A549 (cell line): ENCODE data around the gene SLC6A12. TPM values are rescaled to one million over a fixed set of nuclear protein-coding genes. Genes with fewer than 3 reads are reported as not detected.
A peak's percentile ranks its signal among the peaks of the same experiment; 100 is the strongest.

Experiments
- ATAC-seq, 2 experiments: fragments of 200-7000 bp in 1 of 2; fragments of >200 bp in 1 of 2; cut with Nextera tagmentation in 1 of 2; cut with Tn5 transposase in 1 of 2; 3 replicates each; pipeline versions ENCODE4 v1.8.0 to v1.9.1; 2018 to 2020; ENCODE audit warnings: mild to moderate bottlenecking in 1 of 2, moderate library complexity in 1 of 2
- CTCF ChIA-PET: fragments of 300-600 bp; sonication (Branson Sonifier 250); formaldehyde crosslinking; extraction: SDS; loops from one replicate; lab custom pipeline; 2021; ENCODE audit warnings: antibody characterized with exemption, inconsistent platforms; lab: Yijun Ruan, JAX
- POLR2A ChIA-PET: fragments of 350-600 bp; formaldehyde crosslinking; extraction: SDS; loops from one replicate; lab custom pipeline; 2021; ENCODE audit warnings: antibody characterized with exemption, inconsistent platforms; lab: Yijun Ruan, JAX
- DNase-seq, 2 experiments: peaks; one replicate each; pipeline versions ENCODE4 v3.0.0 to v3.0.0-alpha.2; 2011 to 2016; ENCODE audit warnings: low read depth in 1 of 2, low spot score in 1 of 2
- FAIRE-seq: peaks from 2 replicates; lab custom pipeline; 2011; peaks lifted over from hg19 to GRCh38; lab: Jason Lieb, UNC
- H3K27ac ChIP-seq, 2 experiments: fragments of >200 bp; sonication (Bioruptor Twin); formaldehyde crosslinking; 3 replicates each; pipeline ENCODE4 v1.5.1; 2016 to 2017
- H3K4me1 ChIP-seq: fragments of >200 bp; sonication (Bioruptor Twin); formaldehyde crosslinking; 3 replicates; pipeline ENCODE4 v1.6.1; 2016
- H3K4me2 ChIP-seq: fragments of >200 bp; sonication (Bioruptor Twin); formaldehyde crosslinking; 3 replicates; pipeline ENCODE4 v1.6.1; 2016
- H3K4me3 ChIP-seq: fragments of >200 bp; sonication (Bioruptor Twin); formaldehyde crosslinking; 3 replicates; pipeline ENCODE4 v1.5.1; 2016
- H3K9me3 ChIP-seq: fragments of >200 bp; sonication (Bioruptor Twin); formaldehyde crosslinking; 3 replicates; pipeline ENCODE4 v1.6.1; 2016
- CBX8 ChIP-seq: fragments of 200-600 bp; sonication (generic); IDR thresholded peaks from 2 replicates; pipeline ENCODE4 v1.6.1; 2016
- CEBPB ChIP-seq, 2 experiments: fragments of >200 bp in 1 of 2; sonication (Bioruptor Twin) in 1 of 2; formaldehyde crosslinking in 1 of 2; IDR thresholded peaks; 2 replicates each; pipeline ENCODE4 v1.6.1; 2012 to 2016
- EHF ChIP-seq: fragments of 250-450 bp; sonication (Bioruptor Pico); IDR thresholded peaks from 2 replicates; pipeline ENCODE4 v1.5.0; 2020; ENCODE audit warnings: mild to moderate bottlenecking
- EHMT2 ChIP-seq: fragments of 200-600 bp; sonication (generic); IDR thresholded peaks from 2 replicates; pipeline ENCODE4 v1.6.1; 2016; ENCODE audit warnings: antibody characterized with exemption, low read depth, mild to moderate bottlenecking, moderate library complexity
- ELK1 ChIP-seq: fragments of 150-350 bp; IDR thresholded peaks from 2 replicates; pipeline ENCODE4 v1.6.1; 2014; ENCODE audit warnings: low read depth, mild to moderate bottlenecking, low read length
- ESRRA ChIP-seq: fragments of 150-350 bp; IDR thresholded peaks from 2 replicates; pipeline ENCODE4 v1.6.1; 2014; ENCODE audit warnings: mild to moderate bottlenecking, low read length, borderline replicate concordance
- GATA3 ChIP-seq: IDR thresholded peaks from 2 replicates; pipeline ENCODE4 v1.6.1; 2012; ENCODE audit warnings: borderline replicate concordance
- HES2 ChIP-seq: fragments of >200 bp; sonication (Bioruptor Twin); formaldehyde crosslinking; IDR thresholded peaks from 2 replicates; pipeline ENCODE4 v1.6.1; 2016
- HOXA7 ChIP-seq: fragments of 250-450 bp; sonication (Bioruptor Pico); IDR thresholded peaks from 2 replicates; pipeline ENCODE4 v1.5.0; 2020; ENCODE audit warnings: mild to moderate bottlenecking, moderate library complexity
- HOXB5 ChIP-seq: fragments of 250-450 bp; sonication (Bioruptor Pico); IDR thresholded peaks from 2 replicates; pipeline ENCODE4 v1.5.0; 2020; ENCODE audit warnings: mild to moderate bottlenecking, moderate library complexity
- JUN ChIP-seq, 2 experiments: fragments of >200 bp; sonication (Bioruptor Twin); formaldehyde crosslinking; IDR thresholded peaks; 2 replicates in 1 of 2; 3 replicates in 1 of 2; pipeline ENCODE4 v1.6.1; 2016 to 2017
- MAFK ChIP-seq: fragments of 450-650 bp; IDR thresholded peaks from 2 replicates; pipeline ENCODE4 v1.6.1; 2014; ENCODE audit not compliant: partially characterized antibody
- MYC ChIP-seq: IDR thresholded peaks from 2 replicates; pipeline ENCODE4 v1.6.1; 2012; ENCODE audit warnings: mild to moderate bottlenecking, inconsistent platforms, low read length, improper control_type of control experiment, borderline replicate concordance
- NPAS2 ChIP-seq: fragments of 250-450 bp; sonication (Bioruptor Pico); IDR thresholded peaks from 2 replicates; pipeline ENCODE4 v1.8.0; 2022; ENCODE audit warnings: mild to moderate bottlenecking, moderate library complexity, borderline replicate concordance
- NR3C1 ChIP-seq: fragments of >200 bp; sonication (Bioruptor Twin); formaldehyde crosslinking; IDR thresholded peaks from 3 replicates; pipeline ENCODE4 v1.6.1; 2017
- PBX3 ChIP-seq: IDR thresholded peaks from 2 replicates; pipeline ENCODE4 v1.6.1; 2012
- POLR2AphosphoS2 ChIP-seq: conservative IDR thresholded peaks from 2 replicates; pipeline ENCODE4 v1.6.1; 2012; ENCODE audit warnings: low read length, improper control_type of control experiment, inconsistent platforms
- RARB ChIP-seq: fragments of 250-450 bp; sonication (Bioruptor Pico); IDR thresholded peaks from 2 replicates; pipeline ENCODE4 v1.8.0; 2021; ENCODE audit warnings: mild to moderate bottlenecking, moderate library complexity
- SMC3 ChIP-seq: fragments of >200 bp; sonication (Bioruptor Twin); formaldehyde crosslinking; IDR thresholded peaks from 3 replicates; pipeline ENCODE4 v1.6.1; 2018; ENCODE audit warnings: inconsistent platforms
- TFCP2L1 ChIP-seq: fragments of 250-450 bp; sonication (Bioruptor Pico); IDR thresholded peaks from 2 replicates; pipeline ENCODE4 v1.5.0; 2021; ENCODE audit warnings: mild to moderate bottlenecking
- USF2 ChIP-seq: fragments of 450-650 bp; IDR thresholded peaks from 2 replicates; pipeline ENCODE4 v1.6.1; 2014; ENCODE audit warnings: antibody characterized with exemption
- ZNF302 ChIP-seq: fragments of 250-450 bp; sonication (Bioruptor Pico); IDR thresholded peaks from 2 replicates; pipeline ENCODE4 v1.9.0; 2021; ENCODE audit warnings: inconsistent platforms, mild to moderate bottlenecking, moderate library complexity
- WGBS: methylation state at CpG from one replicate; pipeline ENCODE4 v1.1.6; 2017; ENCODE audit errors: missing lambda C conversion rate; 5-methylcytosine and 5-hydroxymethylcytosine counted together
- polyA plus RNA-seq, 4 experiments: library from polyadenylated mRNA; depleted of rRNA in 3 of 4; stranded (reverse); fragments of >200 nt; fragmentation: RNase III in 1 of 4; extraction: RNeasy Plus Mini Kit Qiagen cat#74134 plus additional on column Dnase treatment in 1 of 4; gene quantifications; 2 replicates in 3 of 4; 3 replicates in 1 of 4; pipeline ENCODE4 v1.2.3, GENCODE V29; 2011 to 2017
- TF ChIP-seq, protein P1 (sequence below): IDR thresholded peaks from 2 replicates; pipeline ENCODE4 v1.6.1; 2012; ENCODE audit warnings: low read depth, borderline replicate concordance
- TF ChIP-seq, protein P2 (sequence below): fragments of 250-450 bp; sonication (Bioruptor Pico); IDR thresholded peaks from 2 replicates; pipeline ENCODE4 v1.5.0; 2021; ENCODE audit warnings: mild to moderate bottlenecking, moderate library complexity, borderline replicate concordance

Gene SLC6A12
- polyA plus RNA-seq, 2 of the 4 experiments (the other 2 are of a cell fraction): 0.78 to 4.4 TPM

DNA sequence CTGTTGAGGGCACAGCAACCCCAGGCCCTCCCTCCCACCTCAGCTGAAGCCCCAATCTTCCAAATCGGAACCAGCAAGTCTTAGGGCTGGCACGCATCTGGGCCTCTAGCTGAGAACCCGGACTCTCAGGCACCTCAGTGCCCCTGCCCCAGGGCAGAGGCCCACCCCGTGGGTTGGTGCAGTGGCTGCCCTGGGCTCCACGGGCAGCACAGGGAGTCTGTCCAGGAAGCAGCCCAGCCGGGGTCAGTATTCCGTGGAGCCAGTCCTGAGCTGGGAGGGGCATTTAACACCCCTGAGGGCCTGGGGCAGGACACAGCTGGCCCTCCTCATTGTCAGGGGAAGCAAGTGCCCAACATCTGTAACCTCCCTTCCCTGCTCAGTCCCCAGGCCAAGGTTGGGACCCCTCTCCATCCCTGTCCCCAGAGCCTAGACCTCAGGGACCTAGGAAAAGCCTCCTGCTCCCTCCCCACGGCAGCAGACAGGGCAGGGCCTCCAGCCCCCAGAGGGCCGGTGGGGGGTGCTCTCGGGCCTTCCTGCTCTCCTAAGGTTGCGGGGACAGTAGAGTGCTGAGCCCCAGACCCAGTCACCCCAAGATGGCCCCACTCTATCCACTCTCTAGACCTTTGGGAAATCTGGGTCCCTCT lies 36.5 kb downstream of the SLC6A12 start (continued):
- TF ChIP-seq USF2 (no peak), CEBPB (IDR thresholded peaks at IDR 0.05) (no peak), ESRRA (no peak)

DNA sequence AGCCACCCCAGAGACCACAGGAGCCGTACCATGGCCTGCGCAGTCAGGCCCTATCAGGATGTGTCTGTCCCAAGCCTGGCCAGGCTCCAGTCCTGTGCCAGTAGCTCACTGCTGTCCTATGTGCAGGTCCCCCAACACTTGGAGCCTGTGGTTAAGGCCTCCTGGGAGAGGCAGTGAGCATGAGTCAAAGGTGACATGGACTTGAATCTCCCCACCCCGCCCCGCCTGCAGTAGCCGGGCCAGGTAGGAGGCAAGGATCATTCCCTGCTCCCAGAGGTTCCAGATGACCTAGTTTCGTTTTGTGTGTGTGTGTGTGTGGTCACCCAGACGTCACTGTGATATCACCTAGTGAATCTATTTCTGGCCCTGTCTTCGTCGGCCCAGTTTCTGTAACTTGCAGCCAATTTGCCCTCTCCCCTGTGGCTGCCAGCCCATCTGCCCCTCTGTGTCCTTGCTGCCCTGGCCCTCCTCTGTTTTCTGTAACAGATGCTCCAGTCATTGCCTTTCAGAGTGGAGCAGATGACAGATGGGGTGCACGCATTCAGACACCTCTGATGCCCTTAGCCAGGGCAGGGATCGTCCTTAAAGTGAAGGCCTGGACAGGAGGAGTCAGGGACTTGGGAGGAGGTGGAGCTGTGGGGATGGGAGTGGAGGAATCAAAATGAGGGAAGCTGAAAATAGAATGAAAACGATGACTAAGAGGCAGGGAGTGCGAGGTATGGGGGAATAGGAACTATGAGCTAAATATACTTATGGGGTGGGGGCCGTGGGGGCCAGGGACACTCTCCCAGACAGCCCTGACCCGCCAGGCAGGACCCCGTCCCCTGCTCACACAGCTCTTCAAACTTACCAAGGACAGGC lies 37.4 kb downstream of the SLC6A12 start:
- peak in 1 of 2 experiments; percentile 36 for DNase-seq
- POLR2A ChIA-PET: interaction anchor here (0.6 kb wide), 1 partner anchor 476 kb away, joined by 3 read pairs; no protein-coding TSS in a partner anchor
- 53% methylated on average over 16 of the region's 16 CpGs for WGBS
- CTCF ChIA-PET: interaction anchor here (0.9 to 1.9 kb wide), 3 partner anchors 10 to 43 kb away, joined by 3 to 11 read pairs (median 3); no protein-coding TSS in a partner anchor
- no peak overlapping the region for H3K4me3 ChIP-seq
- H3K27ac ChIP-seq: peak overlapping the region in 1 of 2 experiments; percentile 61; a peak in 2 of 6 replicates
- FAIRE-seq: no peak
- peak; percentile 38 to 56; a peak in 5 of 6 replicates for ATAC-seq
- H3K4me1 ChIP-seq: peaks cover 24% of the 10 kb centered on the region
- TF ChIP-seq POLR2AphosphoS2: no peak
- no peak for TF ChIP-seq NPAS2 (CRISPR knock-in tag)
- TF ChIP-seq CEBPB (IDR thresholded peaks at IDR 0.05): no peak
- no peak for TF ChIP-seq HOXA7 (CRISPR knock-in tag)
- TF ChIP-seq, all 56 proteins: peak for 0
- peak overlapping the region; percentile 39 for H3K4me2 ChIP-seq
- H3K9me3 ChIP-seq: no peaks in the 10 kb centered on the region

DNA sequence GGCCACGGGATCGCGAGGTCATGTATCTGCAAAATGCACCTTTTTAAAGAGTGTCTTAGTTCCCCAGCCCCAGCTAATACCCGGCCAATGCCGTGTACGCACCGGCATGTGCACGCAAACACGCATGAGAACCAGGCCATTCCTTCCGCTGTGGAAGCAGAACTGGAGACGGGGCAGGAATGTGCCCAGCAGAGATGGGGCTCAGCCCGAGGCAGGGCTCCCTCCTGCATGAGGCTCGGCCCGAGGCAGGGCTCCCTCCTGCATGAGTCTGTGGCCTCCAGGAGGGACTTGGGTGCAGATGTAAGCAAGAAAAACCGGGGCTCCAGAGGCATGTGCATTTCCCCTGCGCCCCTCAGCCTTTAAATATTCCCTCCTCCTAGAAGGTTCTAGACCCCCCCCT lies 38.2 kb downstream of the SLC6A12 start:
- no peak for FAIRE-seq

More for the DNA sequence above, 38.2 kb downstream of the SLC6A12 start:
- CTCF ChIA-PET: interaction anchor here (1.3 to 4.2 kb wide), 3 partner anchors 13 to 22 kb away, joined by 7 to 20 read pairs (median 11); no protein-coding TSS in a partner anchor
- Histone ChIP-seq H3K4me1 (peaks cover 24% of the 10 kb centered on the region), H3K4me3 (no peak overlapping the region), H3K9me3 (no peaks in the 10 kb centered on the region), H3K27ac (no peak overlapping the region; a peak in 1 of 6 replicates), H3K4me2 (no peak overlapping the region)
- WGBS: 91% methylated on average over 13 of the region's 16 CpGs
- DNase-seq: no peak
- TF ChIP-seq GATA3 (no peak), HES2 (no peak), JUN (IDR thresholded peaks at IDR 0.05) (no peak), TFCP2L1 (no peak), CBX8 (no peak), ELK1 (no peak), EHMT2 (no peak), NR3C1 (no peak), MYC (no peak), RARB (CRISPR knock-in tag) (no peak), PBX3 (no peak), SMC3 (no peak), HOXA7 (CRISPR knock-in tag) (no peak), HOXB5 (no peak), EHF (CRISPR knock-in tag) (no peak), USF2 (no peak), MAFK (no peak), ZNF302 (CRISPR knock-in tag) (no peak)
- TF ChIP-seq, protein P1, sequence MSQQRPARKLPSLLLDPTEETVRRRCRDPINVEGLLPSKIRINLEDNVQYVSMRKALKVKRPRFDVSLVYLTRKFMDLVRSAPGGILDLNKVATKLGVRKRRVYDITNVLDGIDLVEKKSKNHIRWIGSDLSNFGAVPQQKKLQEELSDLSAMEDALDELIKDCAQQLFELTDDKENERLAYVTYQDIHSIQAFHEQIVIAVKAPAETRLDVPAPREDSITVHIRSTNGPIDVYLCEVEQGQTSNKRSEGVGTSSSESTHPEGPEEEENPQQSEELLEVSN: no peak
- TF ChIP-seq, protein P2, sequence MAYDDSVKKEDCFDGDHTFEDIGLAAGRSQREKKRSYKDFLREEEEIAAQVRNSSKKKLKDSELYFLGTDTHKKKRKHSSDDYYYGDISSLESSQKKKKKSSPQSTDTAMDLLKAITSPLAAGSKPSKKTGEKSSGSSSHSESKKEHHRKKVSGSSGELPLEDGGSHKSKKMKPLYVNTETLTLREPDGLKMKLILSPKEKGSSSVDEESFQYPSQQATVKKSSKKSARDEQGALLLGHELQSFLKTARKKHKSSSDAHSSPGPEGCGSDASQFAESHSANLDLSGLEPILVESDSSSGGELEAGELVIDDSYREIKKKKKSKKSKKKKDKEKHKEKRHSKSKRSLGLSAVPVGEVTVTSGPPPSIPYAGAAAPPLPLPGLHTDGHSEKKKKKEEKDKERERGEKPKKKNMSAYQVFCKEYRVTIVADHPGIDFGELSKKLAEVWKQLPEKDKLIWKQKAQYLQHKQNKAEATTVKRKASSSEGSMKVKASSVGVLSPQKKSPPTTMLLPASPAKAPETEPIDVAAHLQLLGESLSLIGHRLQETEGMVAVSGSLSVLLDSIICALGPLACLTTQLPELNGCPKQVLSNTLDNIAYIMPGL (CRISPR knock-in tag): no peak
- ATAC-seq: no peak
- POLR2A ChIA-PET: no interaction called here
